IMR-90 (cell line): ENCODE data around the gene FCRL5. TPM values are rescaled to one million over a fixed set of nuclear protein-coding genes. Genes with fewer than 3 reads are reported as not detected.

Experiments used
- ATAC-seq: fragments of 200-7000 bp; cut with Tn5 transposase; 2 replicates; pipeline ENCODE4 v1.9.1; 2020; ENCODE audit warnings: low read depth, mild to moderate bottlenecking, moderate library complexity
- BruUV-seq: library from RNA; stranded (reverse); fragments of 400-500 nt; replicated peaks from 2 replicates; lab custom pipeline; 2021; lab: Mats Ljungman, UMichigan
- CTCF ChIA-PET: fragments of 300-600 bp; formaldehyde crosslinking; extraction: SDS; loops from one replicate; lab custom pipeline; 2021; ENCODE audit warnings: antibody characterized with exemption; lab: Yijun Ruan, JAX
- POLR2A ChIA-PET: fragments of 300-600 bp; sonication (Branson Sonifier 250); formaldehyde crosslinking; loops from one replicate; lab custom pipeline; 2022; ENCODE audit warnings: antibody characterized with exemption; ENCODE audit not compliant: unreplicated experiment; lab: Charles Lee
- DNase-seq: peaks from one replicate; pipeline ENCODE4 v3.0.0; 2013
- H2AFZ ChIP-seq: replicated peaks from 2 replicates; pipeline ENCODE3; 2013; ENCODE audit warnings: low read length, mild to moderate bottlenecking; ENCODE audit not compliant: poor library complexity
- H2AK5ac ChIP-seq: 2 replicates; pipeline ENCODE4 v1.6.1; 2013; ENCODE audit warnings: low read depth, low read length, inconsistent platforms
- H2AK9ac ChIP-seq: replicated peaks from 2 replicates; pipeline ENCODE3; 2013; ENCODE audit warnings: mild to moderate bottlenecking, low read depth, low read length, moderate library complexity; ENCODE audit not compliant: poor library complexity
- H2BK120ac ChIP-seq: 2 replicates; pipeline ENCODE4 v1.6.1; 2013; ENCODE audit warnings: low read depth, low read length, inconsistent platforms
- H2BK15ac ChIP-seq: 3 replicates; pipeline ENCODE4 v1.6.1; 2013; ENCODE audit warnings: low read depth, low read length, inconsistent platforms
- H2BK20ac ChIP-seq: 2 replicates; pipeline ENCODE4 v1.6.1; 2013; ENCODE audit warnings: low read depth, mild to moderate bottlenecking, inconsistent platforms, low read length, moderate library complexity
- H2BK5ac ChIP-seq: 2 replicates; pipeline ENCODE4 v1.6.1; 2013; ENCODE audit warnings: mild to moderate bottlenecking, low read depth, low read length, inconsistent platforms; ENCODE audit not compliant: poor library complexity, severe bottlenecking
- H3K14ac ChIP-seq: replicated peaks from 2 replicates; pipeline ENCODE4 v1.6.1; 2013; ENCODE audit warnings: low read depth, low read length, inconsistent platforms
- H3K18ac ChIP-seq: 2 replicates; pipeline ENCODE4 v1.6.1; 2013; ENCODE audit warnings: low read depth, low read length, control low read depth
- H3K23ac ChIP-seq: 2 replicates; pipeline ENCODE4 v1.6.1; 2013; ENCODE audit warnings: low read depth, low read length, inconsistent platforms
- H3K27ac ChIP-seq: 2 replicates; pipeline ENCODE4 v1.5.1; 2013; ENCODE audit warnings: mild to moderate bottlenecking, control low read depth, low read length; ENCODE audit not compliant: insufficient read depth
- H3K27me3 ChIP-seq: 2 replicates; pipeline ENCODE4 v1.6.1; 2013; ENCODE audit warnings: low read length; ENCODE audit not compliant: control insufficient read depth, insufficient read depth
- H3K36me3 ChIP-seq: 2 replicates; pipeline ENCODE4 v1.6.1; 2013; ENCODE audit warnings: low read length, mixed read lengths; ENCODE audit not compliant: control insufficient read depth, insufficient read depth
- H3K4ac ChIP-seq: 2 replicates; pipeline ENCODE4 v1.6.1; 2013; ENCODE audit warnings: low read depth, low read length, inconsistent platforms
- H3K4me1 ChIP-seq: 2 replicates; pipeline ENCODE4 v1.6.1; 2013; ENCODE audit warnings: low read length, mixed read lengths; ENCODE audit not compliant: control insufficient read depth, insufficient read depth
- H3K4me2 ChIP-seq: 2 replicates; pipeline ENCODE4 v1.6.1; 2013; ENCODE audit warnings: low read depth, mild to moderate bottlenecking, control low read depth, low read length, moderate library complexity
- H3K4me3 ChIP-seq: 2 replicates; pipeline ENCODE4 v1.5.1; 2013; ENCODE audit warnings: low read depth, mild to moderate bottlenecking, control low read depth, low read length, moderate library complexity; ENCODE audit not compliant: insufficient read depth
- H3K56ac ChIP-seq: 2 replicates; pipeline ENCODE4 v1.6.1; 2013; ENCODE audit warnings: low read length, inconsistent platforms; ENCODE audit not compliant: insufficient read depth; ENCODE audit errors: extremely low read depth
- H3K79me1 ChIP-seq, 2 experiments: 2 replicates each; pipeline ENCODE4 v1.6.1; 2013; ENCODE audit warnings: low read length in 2 of 2, inconsistent platforms in 1 of 2, low read depth in 1 of 2
- H3K9ac ChIP-seq: 2 replicates; pipeline ENCODE4 v1.6.1; 2013; ENCODE audit warnings: low read depth, low read length, control low read depth
- H3K9me1 ChIP-seq: 2 replicates; pipeline ENCODE4 v1.6.1; 2013; ENCODE audit warnings: low read length, inconsistent platforms; ENCODE audit not compliant: insufficient read depth
- H3K9me3 ChIP-seq: 2 replicates; pipeline ENCODE4 v1.6.1; 2013; ENCODE audit warnings: low read length; ENCODE audit not compliant: control insufficient read depth, insufficient read depth
- H4K20me1 ChIP-seq: 2 replicates; pipeline ENCODE4 v1.6.1; 2013; ENCODE audit warnings: low read length, inconsistent platforms; ENCODE audit not compliant: insufficient read depth
- H4K5ac ChIP-seq: 2 replicates; pipeline ENCODE4 v1.6.1; 2013; ENCODE audit warnings: mild to moderate bottlenecking, low read depth, low read length, control low read depth
- H4K8ac ChIP-seq, 2 experiments: 2 replicates each; pipeline ENCODE4 v1.6.1; 2013; ENCODE audit warnings: low read depth in 2 of 2, low read length in 2 of 2, control low read depth in 1 of 2, inconsistent platforms in 1 of 2
- H4K91ac ChIP-seq: 2 replicates; pipeline ENCODE4 v1.6.1; 2013; ENCODE audit warnings: low read depth, low read length, inconsistent platforms; ENCODE audit not compliant: insufficient read depth
- CEBPB ChIP-seq: IDR thresholded peaks from 2 replicates; pipeline ENCODE4 v1.6.1; 2012; ENCODE audit warnings: low read depth, low read length, improper control_type of control experiment
- CHD1 ChIP-seq: IDR thresholded peaks from 2 replicates; pipeline ENCODE4 v1.6.1; 2012; ENCODE audit warnings: low read depth, low read length, improper control_type of control experiment
- CTCF ChIP-seq: conservative IDR thresholded peaks from 2 replicates; pipeline ENCODE4 v1.5.1; 2012; ENCODE audit warnings: mild to moderate bottlenecking, low read depth, low read length, improper control_type of control experiment
- ELK1 ChIP-seq: fragments of 150-350 bp; IDR thresholded peaks from 2 replicates; pipeline ENCODE4 v1.6.1; 2016; ENCODE audit warnings: low read depth, mild to moderate bottlenecking, low read length, moderate library complexity, borderline replicate concordance
- FOS ChIP-seq: fragments of 150-350 bp; IDR thresholded peaks from 2 replicates; pipeline ENCODE4 v1.6.1; 2016; ENCODE audit warnings: low read depth, low read length
- MAZ ChIP-seq: IDR thresholded peaks from 2 replicates; pipeline ENCODE4 v1.6.1; 2012; ENCODE audit warnings: low read depth, mild to moderate bottlenecking, low read length, improper control_type of control experiment, moderate library complexity, borderline replicate concordance
- NFE2L2 ChIP-seq: fragments of 150-350 bp; IDR thresholded peaks from 2 replicates; pipeline ENCODE4 v1.6.1; 2016; ENCODE audit warnings: low read depth, mild to moderate bottlenecking, low read length
- RAD21 ChIP-seq: IDR thresholded peaks from 2 replicates; pipeline ENCODE4 v1.6.1; 2012; ENCODE audit warnings: low read length, improper control_type of control experiment
- RCOR1 ChIP-seq: IDR thresholded peaks from 2 replicates; pipeline ENCODE4 v1.6.1; 2012; ENCODE audit warnings: mild to moderate bottlenecking, low read length, improper control_type of control experiment; ENCODE audit not compliant: insufficient replicate concordance
- SMC3 ChIP-seq: fragments of 150-350 bp; IDR thresholded peaks from 2 replicates; pipeline ENCODE4 v1.6.1; 2016; ENCODE audit warnings: low read depth, mild to moderate bottlenecking, antibody characterized with exemption, low read length, moderate library complexity
- dilution Hi-C: fragments of 300-500 bp; cut with HindIII; formaldehyde crosslinking; loops from one replicate; pipeline ENCODE4 v1.14.3; 2018; ENCODE audit warnings: low sequenced_read_pairs; ENCODE audit not compliant: unreplicated experiment
- in situ Hi-C: fragments of 300-500 bp; cut with MboI; formaldehyde crosslinking; loops from 3 replicates; pipeline ENCODE4 v1.14.3; 2019; ENCODE audit warnings: low sequenced_read_pairs, inconsistent platforms, mixed read lengths
- intact Hi-C: fragments of 100-400 bp; cut with micrococcal nuclease; formaldehyde crosslinking; loops from 2 replicates; pipeline ENCODE4 v1.10.0; 2022
- polyA plus RNA-seq, 3 experiments: library from polyadenylated mRNA; depleted of rRNA; stranded (reverse); fragments of >200 nt; gene quantifications; 2 replicates each; pipeline ENCODE4 v1.2.3, GENCODE V29; 2012; ENCODE audit warnings: low replicate concordance in 1 of 3
- total RNA-seq: library from RNA; depleted of rRNA; stranded (reverse); fragments of >200 nt; gene quantifications from 2 replicates; pipeline ENCODE4 v1.2.3, GENCODE V29; 2012

FCRL5 gene
- total and polyA plus RNA-seq, 2 of the 4 experiments (the other 2 are of a cell fraction): not detected

- intact Hi-C loops (no loop called here), in situ Hi-C loops (no loop called here)
- H3K36me3 ChIP-seq: no peaks in the 10 kb centered on the region
Observed at GRCh38 chr1:157478030-157478429, 74.3 kb downstream of the FCRL5 start.

More at GRCh38 chr1:157478030-157478429, 74.3 kb downstream of the FCRL5 start:
- ChIA-PET CTCF (no interaction called here), POLR2A (no interaction called here)
- Histone ChIP-seq H3K23ac (no peak overlapping the region), H3K79me1 (no peaks in the 10 kb centered on the region), H2BK120ac (no peak overlapping the region), H2AFZ (no peak overlapping the region), H3K27me3 (no peaks in the 10 kb centered on the region), H3K9ac (no peak overlapping the region), H2BK20ac (no peak overlapping the region), H3K4me2 (no peak overlapping the region), H4K5ac (no peak overlapping the region), H4K8ac (no peak overlapping the region), H3K4ac (no peak overlapping the region), H2AK9ac (no peak overlapping the region), H3K4me1 (no peaks in the 10 kb centered on the region), H4K91ac (no peak overlapping the region), H3K56ac (no peak overlapping the region), H3K4me3 (no peak overlapping the region), H4K20me1 (no peaks in the 10 kb centered on the region), H3K9me1 (no peaks in the 10 kb centered on the region), H2AK5ac (no peak overlapping the region), H2BK15ac (no peak overlapping the region), H3K18ac (no peak overlapping the region), H3K27ac (no peak overlapping the region), H2BK5ac (no peak overlapping the region), H3K9me3 (no peaks in the 10 kb centered on the region), H3K14ac (no peak overlapping the region)
- dilution Hi-C loops: no loop called here
- BruUV-seq: no TSS peak
- no peak for TF ChIP-seq NFE2L2
- no peak for TF ChIP-seq CHD1
- no peak for TF ChIP-seq FOS
- no peak for TF ChIP-seq RAD21
- TF ChIP-seq ELK1: no peak
- TF ChIP-seq SMC3: no peak
- no peak for TF ChIP-seq CTCF
- no peak for TF ChIP-seq RCOR1
- no peak for TF ChIP-seq MAZ
- no peak for TF ChIP-seq CEBPB
- no peak for DNase-seq
- ATAC-seq: no peak
